Fibroblast of skin of left quadriceps (primary cell): ENCODE results near the gene H19.

Source experiments
- DNase-seq, 2 experiments: peaks; one replicate each; pipeline ENCODE4 v3.0.0-alpha.2; 2013; ENCODE audit warnings: low read depth in 2 of 2

Gene H19

DNA sequence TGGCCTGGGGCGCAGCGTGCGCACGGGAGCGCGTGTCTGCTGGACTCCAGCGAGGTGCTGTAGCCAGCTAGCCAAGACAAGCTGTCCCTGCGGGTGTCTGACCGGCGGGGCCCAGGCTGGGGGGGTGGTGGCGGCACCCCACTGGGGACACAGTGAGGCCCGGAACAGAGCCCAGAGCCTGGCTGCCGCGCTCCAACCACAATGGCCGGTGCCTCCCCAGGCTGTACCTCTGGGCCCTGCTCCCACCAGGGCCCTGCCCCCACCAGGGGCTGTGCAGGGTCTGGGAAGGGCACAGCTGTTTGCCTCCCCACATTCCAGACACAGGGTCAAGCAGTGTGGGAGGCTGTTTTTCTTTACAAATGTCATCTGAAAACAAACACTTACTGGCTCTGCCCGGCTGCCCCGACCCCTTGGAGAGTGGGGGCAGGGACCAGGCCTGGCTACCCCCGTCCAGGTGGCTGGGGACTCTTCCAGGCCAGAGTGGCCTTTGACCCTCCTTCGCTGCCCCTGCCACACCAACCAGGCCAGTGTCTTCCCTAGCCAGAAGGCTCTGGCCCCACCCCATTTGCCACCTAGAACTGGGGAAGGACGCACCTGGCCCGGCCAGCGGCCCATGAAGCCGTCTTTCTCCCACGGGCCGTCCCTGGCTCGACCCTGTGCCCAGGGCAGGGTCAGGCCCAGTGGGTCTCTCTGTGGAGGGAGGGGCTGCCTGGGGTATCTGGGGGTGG lies 14.6 kb downstream of the H19 start:
- DNase-seq = no peak

- no peak for DNase-seq
These were observed 18.0 kb downstream of the H19 start for GRCh38 chr11:1979607-1980006.

DNA sequence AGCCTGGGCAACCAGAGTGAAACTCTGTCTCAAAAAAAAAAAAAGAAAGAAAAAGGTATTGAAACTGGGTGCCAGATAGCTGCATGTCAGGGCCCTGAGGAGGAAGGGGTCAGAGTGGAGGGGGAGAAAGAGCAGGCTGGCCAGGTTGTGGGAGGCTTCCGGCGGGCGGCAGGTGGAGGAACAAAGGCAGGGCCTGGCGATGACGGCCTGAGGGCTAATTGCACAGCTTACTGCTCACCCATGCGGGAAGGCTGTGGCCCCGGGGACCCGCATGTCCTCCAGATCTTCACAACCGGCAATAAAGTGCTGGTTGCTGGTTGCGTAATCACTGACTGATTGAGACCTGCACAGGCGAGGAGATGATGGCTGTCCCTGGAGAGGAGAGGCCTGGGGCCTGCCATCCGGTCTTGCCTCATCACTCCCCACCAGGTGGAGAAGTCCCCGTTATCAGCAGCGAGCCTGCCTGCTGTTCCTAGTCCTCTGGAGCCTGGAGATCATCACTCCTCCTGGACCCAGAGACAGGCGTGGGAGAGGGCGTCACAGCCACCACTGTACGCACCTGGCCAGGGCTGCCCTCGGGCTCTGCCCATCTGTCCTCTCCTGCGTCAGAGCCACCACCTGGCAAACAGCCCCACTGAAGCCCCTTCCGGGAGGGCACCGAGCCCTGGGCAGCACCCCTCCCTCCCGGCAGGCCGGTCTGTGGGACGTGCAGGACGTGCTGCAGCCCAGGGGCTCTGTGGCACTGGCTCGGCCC lies 18.7 kb downstream of the H19 start:
- DNase-seq = no peak

DNA sequence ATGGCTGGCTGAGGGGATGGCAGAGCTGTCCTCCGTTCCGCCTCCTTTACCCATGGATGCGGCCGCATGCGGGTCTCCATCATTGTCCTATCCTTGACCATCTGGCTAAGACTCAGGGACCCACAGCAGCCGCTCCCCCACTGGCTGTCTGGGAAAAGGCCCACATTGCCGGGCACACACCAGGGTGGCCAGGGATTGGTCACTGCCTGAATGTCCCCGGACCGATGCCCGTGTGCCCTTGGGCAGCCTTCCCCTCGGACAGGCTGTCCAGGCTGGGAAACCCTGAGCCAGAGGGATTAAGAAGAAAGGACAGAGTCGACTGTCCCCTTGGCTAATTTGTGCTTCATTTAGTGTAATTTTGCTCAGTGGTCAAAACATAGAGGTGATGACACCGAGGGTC lies 22.5 kb downstream of the H19 start:
- DNase-seq = no peak

DNA sequence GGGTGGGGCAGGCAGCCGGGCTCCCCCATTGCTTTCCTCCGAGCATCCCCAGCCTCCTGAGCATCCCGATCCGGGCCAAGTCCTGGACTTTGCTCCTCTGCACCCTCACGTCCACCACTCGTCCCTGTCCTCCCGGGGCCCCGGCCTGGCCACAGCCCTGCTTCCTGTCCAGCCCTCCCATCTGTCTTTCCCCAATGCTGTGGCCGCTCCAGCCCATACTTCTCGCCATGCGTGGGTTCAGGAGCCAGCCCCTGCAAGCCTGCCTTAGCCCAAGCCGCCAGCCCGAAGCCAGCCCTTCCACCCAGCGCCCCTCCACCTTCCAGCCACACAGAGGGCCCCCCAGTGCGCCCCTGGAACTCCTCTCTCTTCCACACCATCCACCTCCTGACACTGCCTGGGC lies 26.7 kb downstream of the H19 start:
- DNase-seq = no peak

DNA sequence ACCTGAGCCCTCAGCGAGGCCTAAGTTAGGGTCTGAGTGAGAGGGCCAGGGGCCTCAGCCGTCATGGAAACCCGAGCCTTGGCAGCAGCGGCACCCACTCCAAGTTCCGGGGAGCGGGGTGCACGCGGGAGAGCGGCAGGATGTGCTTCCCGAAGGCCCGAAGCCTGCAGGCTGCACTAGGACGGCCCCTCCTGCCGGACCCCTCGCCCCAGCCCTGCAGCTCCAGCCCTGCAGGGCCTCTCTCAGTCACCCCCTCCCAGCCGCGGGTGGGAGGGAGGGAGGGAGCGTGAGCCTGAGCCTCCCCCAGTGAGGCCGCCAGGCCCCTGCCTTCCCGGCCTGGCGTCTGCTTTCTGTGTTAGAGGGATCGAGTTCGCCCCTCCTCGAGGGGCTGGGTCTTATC lies 27.9 kb downstream of the H19 start:
- no peak for DNase-seq

GRCh38 chr11:1969035-1969434 lies 28.6 kb downstream of the H19 start:
- no peak for DNase-seq

DNA sequence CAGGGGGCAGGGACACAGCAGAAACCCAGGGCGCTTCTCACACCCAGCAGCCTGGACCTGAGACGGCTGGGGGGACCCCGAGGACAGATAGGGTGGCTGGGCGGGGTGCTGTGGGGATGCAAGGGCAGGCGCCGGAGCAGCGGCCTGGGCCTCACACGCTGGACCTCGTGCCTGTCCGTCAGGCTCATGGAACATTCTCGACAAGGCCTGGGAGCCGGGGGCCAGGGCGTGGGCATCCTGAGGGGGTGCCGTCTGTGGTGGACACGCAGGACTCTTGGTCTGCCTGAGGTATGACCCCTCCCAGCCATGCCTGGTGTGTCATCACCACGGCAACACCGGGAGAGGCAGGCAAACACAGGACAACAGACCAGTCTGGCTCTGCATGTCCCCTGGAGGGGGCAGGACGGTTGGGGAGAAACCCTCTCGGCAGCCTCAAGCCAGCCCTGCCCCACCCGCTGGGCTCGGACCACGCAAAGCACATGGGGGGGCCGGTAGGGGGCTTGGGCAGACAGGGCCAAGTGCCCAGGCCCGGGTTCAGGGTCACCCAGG lies 29.1 kb downstream of the H19 start:
- DNase-seq = no peak

- DNase-seq = no peak
These were observed 29.9 kb downstream of the H19 start for GRCh38 chr11:1967641-1968225.

GRCh38 chr11:1966531-1966930 lies 31.1 kb downstream of the H19 start:
- DNase-seq = no peak

DNA sequence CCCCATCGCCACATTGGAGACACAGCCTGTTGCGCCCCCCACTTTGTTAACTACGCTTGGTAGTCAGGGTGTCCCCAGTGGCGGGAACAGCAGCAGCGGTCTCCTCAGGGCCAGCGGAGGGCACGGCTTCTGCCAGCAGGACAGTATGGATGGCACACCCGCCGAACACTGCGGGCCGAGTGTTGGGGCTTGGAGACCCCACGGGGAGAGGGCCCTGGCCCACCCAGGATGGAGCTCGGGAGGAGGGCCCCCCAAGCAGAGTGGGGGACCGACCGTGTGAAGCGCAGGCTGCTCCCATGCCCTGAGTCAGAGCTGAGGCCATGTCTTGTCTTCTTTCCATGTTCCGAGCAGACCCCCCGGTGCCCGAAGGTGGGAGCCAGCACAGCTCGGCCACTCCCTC lies 32.7 kb downstream of the H19 start:
- no peak for DNase-seq

DNA sequence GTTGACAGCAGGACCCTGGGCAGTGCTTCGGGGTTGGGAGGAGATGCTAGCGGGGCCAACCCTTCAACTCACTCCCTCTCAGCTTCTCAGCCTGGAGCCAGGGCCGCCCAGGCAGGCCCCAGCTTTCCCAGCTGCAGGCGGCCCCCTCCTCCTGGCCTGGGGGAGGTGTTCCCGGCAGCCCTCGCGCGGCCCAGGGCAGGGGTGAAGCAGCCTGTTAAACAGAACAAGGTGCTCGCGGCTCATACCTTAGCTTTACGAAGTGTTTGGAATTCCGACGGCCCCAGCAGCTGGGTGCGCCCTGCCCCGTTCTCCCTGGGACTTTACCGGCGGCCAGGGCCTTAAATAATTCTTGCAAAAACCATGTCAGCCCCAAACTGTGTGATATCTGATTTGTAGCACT lies 33.3 kb downstream of the H19 start:
- no peak for DNase-seq

GRCh38 chr11:1963864-1964263 lies 33.8 kb downstream of the H19 start:
- no peak for DNase-seq

- no peak for DNase-seq
These were observed 37.9 kb downstream of the H19 start for GRCh38 chr11:1959786-1960185.

- no peak for DNase-seq
These were observed 39.3 kb downstream of the H19 start for GRCh38 chr11:1958367-1958766.

GRCh38 chr11:1953489-1954266 lies 44.0 kb downstream of the H19 start:
- no peak for DNase-seq

GRCh38 chr11:1952806-1953482 lies 44.7 kb downstream of the H19 start:
- no peak for DNase-seq

- DNase-seq = no peak
These were observed 47.7 kb downstream of the H19 start for GRCh38 chr11:1949922-1950321.

GRCh38 chr11:1949302-1949701 lies 48.3 kb downstream of the H19 start:
- no peak for DNase-seq

GRCh38 chr11:1948389-1948788 lies 49.3 kb downstream of the H19 start:
- DNase-seq = no peak

- DNase-seq = no peak
These were observed 49.9 kb downstream of the H19 start for GRCh38 chr11:1947592-1948237.
